CD4-positive, alpha-beta T cell treated with Interleukin-6 at 100 ng/mL for 8 hours (primary cell): ENCODE data around the gene UBA5.

Source experiments
- DNase-seq: peaks from one replicate; pipeline ENCODE4 v3.0.0-alpha.2; 2020; ENCODE audit warnings: mixed read lengths, low spot score

The UBA5 gene

DNA sequence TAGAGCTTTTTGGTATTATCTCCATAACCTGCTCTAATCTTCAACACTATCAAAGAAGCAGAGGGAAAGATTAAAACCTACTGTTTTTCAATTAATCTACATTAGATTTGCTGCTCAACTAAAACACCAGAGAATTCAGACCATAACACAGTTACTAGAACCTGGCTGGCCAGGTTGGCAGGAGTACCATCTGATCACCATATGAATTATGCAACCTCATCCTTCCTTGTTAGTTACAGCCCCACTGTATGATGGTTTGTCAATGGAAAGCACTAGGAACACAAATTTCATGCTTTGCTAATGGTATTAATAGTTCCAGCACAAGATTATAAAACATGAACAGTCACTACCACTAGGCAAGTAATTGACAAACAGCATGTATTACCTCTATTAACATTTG lies 56.2 kb downstream of the UBA5 start:
- DNase-seq = no peak

- no peak for DNase-seq
Observed at GRCh38 chr3:132720228-132720627, 60.1 kb downstream of the UBA5 start.

DNA sequence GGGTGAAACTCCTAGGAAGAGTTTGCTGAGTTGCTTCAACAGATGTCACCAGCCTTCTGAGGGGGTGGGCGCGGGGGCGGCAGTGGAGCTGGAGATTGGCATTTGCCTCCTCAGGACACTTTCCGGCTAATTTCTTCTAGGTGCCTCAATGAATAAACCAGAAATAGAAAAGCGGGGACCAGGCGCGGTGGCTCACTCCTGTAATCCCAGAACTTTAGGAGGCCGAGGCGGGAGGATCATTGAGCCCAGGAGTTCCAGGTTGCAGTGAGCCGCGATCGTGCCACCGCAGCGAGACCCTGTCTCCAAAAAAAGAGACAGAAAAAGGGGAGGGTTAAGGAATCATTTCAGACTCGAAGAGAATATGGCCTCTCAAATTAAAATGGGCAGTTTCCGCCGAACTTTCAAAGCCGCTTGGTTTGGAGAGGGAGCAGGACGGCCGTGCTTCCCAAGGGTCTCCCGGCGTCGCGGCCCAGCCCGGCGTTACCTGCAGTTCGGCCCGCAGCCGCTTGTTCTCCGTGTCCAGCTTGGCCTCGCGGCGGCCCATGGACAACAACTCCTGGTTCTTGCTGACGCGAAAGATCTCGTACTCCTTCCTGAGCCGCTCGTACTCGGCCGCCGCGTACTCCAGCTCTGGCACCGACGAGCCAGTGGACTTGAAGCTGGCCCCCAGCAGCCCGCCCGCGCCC lies 61.5 kb downstream of the UBA5 start:
- no peak for DNase-seq

DNA sequence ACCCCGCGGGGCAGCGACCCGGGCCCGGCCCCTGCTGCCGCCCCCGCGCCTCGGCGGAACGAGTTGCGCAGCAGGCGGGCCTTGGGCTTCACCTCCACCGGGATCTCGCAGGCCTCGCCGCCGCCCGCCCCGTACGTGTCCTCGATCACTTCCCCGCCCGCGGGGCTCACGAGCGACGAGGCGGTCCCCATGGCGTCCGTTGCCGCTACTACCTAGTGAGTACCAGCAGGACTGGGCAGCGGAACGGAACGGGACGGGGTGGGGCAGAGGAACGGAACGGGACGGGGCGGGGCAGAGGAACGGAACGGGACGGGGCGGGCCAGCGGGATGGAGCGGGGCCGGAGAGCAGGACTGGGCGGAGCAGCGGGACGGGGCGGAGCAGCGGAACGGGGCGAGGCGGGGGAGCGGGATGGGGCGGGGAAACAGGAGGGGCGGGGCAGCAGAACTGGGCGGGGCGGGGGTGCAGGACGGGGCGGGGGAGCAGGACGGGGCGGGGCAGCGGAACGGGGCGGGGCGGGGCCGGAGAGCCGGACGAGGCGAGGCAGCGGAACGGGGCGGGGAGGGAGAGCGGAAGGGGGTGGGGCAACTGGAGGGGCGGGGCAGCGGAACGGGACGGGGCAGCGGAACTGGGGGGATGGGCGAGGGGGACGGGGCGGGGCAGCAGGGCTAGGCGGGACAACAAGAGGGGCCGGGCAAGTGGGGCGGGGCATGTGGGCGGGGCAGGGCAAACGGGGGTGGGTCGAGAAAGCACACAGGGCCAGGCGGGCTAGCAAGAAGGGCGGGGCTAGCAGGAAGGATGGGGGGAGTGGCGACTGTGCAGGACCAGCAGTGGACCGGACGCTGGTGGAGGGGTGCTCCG lies 62.3 kb downstream of the UBA5 start, which contains the start of gene NPHP3:
NPHP3 (minus strand) TSS at position 245 of the 859 bp plus-strand sequence; CDS start at position 191, 54 bp downstream.
- peak; percentile 99 for DNase-seq

GRCh38 chr3:132723024-132723950 lies 63.2 kb downstream of the UBA5 start:
- DNase-seq = no peak

GRCh38 chr3:132726341-132726823 lies 66.3 kb downstream of the UBA5 start:
- peak; percentile 52 for DNase-seq
